GM19239 (cell line): Measurements from ENCODE around the gene SERPINB13.
A peak's percentile ranks its signal among the peaks of the same experiment; 100 is the strongest.

Experiments
- DNase-seq: peaks from one replicate; pipeline ENCODE4 v3.0.0; 2011; ENCODE audit warnings: low spot score; ENCODE audit not compliant: insufficient read length
- FAIRE-seq: peaks from 2 replicates; lab custom pipeline; 2011; peaks lifted over from hg19 to GRCh38; lab: Jason Lieb, UNC

SERPINB13 gene, protein sequence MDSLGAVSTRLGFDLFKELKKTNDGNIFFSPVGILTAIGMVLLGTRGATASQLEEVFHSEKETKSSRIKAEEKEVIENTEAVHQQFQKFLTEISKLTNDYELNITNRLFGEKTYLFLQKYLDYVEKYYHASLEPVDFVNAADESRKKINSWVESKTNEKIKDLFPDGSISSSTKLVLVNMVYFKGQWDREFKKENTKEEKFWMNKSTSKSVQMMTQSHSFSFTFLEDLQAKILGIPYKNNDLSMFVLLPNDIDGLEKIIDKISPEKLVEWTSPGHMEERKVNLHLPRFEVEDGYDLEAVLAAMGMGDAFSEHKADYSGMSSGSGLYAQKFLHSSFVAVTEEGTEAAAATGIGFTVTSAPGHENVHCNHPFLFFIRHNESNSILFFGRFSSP

DNA sequence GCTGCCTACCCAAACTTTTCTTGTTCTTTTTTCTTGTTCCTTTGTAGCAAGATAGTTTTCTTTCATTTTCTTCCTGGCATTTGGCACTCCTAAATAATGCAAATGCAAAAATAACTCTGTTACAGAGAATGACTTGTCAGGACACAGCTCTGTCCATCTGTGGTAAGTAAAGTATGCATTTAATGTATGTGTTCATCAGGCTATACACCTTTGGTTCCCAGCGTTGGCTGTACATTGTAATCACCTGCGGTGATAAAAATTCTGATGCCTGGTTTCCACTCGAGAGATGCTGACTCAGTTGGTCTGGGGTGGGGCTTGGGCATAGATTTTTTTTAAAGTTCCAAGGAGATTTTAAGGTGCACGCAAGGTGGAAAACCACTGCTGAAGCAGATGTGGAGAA lies at the start of gene SERPINB13:
TSS of gene SERPINB13 (plus strand) at position 378 of the 400 bp plus-strand sequence. CDS start 1,325 bp downstream, outside the sequence.
- DNase-seq (no peak), FAIRE-seq (no peak)

DNA sequence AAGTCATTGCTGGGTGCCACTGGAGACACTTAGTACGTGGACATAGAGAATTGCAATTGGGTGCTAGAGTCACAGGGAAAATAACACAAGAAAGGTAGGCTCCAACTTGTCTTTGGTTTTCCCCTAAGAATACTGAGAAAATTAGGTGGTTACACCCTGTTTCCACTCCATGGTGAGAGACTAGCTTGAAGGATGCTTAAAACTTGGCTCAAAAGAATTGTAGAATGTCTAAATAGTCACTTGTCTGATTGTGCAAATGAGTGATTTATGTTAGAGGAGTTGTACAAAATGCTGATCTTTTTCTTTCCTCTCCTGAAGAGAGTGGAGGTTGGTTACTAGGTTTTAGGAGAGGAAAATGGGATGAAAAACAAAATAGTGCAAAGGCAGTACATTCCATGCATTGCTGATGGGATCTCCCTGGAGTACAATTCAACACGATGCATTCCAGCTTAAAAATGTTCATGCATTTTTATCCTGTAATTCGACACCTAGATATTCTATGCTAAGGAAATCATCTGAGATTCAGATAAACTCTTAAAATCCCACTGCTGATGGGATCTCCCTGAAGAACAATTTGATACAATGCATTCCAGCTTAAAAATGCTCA lies 47.1 kb upstream of the SERPINB13 start:
- DNase-seq (no peak), FAIRE-seq (no peak)

DNA sequence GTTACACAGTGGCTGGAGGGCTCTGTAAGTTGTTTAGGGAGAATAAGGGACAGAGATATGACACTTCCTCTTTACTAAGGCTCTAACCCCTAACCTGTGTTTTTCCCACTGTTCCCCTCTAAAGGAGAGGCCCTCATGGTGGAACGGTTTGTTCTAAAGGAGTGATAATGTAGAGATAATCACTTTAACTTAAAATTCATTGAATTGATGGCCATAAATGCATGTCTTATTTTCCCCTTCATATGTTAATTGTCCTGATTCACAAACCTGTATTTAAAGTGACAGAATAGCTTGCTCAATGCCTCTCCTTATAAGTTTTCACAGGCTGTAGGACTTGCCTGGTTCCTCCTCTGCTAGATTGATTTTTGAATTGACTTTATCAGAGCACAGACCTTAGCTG lies 45.1 kb upstream of the SERPINB13 start, which contains the start of gene SERPINB12:
TSS of gene SERPINB12 (plus strand) at position 301 of the 400 bp plus-strand sequence. CDS start 13,791 bp downstream, outside the sequence.
- no peak for DNase-seq
- FAIRE-seq = no peak

DNA sequence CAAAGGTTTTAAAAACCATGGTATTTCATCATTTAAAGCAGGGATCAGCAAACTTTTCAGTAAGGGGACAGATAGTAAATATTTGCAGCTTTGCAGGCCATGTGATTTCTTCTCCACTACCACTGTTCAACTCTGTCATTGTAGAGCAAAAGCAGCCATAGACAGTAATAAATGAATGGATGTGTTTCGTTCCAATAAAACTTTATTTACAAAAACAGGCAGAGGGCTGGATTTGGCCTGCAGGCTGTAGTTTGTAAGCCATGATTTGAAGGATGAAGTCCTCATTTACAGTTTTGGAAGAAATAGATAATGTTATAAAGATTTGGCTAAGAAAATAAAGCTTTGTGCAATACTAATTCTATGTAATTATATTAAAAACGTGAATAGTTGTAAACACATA lies 43.1 kb upstream of the SERPINB13 start:
- no peak for DNase-seq
- FAIRE-seq = no peak

DNA sequence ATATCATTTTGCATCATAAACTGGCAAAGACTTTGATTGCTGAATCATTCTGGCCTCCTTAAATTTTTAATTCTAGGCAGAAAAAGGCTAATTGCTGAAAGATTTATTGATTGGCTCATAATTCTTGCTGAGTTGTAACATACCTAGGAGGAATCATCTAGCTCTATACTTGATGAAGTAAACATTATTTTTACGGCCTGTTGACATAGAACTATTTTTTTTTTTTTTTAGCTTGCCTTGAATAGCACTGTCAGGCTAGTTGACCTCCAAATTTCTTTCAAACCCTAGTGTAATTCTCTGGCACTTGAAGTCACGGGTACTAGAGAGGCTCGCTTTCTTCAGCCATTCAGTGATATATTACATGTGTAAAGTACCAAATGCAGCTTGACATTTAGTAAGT lies 42.1 kb upstream of the SERPINB13 start:
- DNase-seq (no peak), FAIRE-seq (no peak)

DNA sequence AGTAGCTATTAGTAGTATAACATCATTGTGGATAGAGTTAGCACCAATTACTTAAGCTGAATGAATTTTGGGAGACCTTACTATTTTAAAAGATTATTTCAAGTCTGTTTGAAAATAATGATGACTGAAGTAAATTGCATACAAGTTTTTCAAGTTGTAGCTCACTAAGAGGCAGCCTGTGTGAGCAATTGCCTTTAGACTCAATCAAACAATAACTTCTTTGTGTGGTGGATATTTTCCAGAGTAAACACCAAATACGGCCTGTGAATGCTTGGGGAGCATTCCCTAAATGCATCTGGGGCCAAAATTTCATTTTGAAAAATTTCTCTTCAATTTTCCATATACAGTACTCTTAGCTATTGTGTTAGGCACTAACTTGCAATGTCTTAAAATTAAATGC lies 37.1 kb upstream of the SERPINB13 start:
- no peak for DNase-seq
- no peak for FAIRE-seq

DNA sequence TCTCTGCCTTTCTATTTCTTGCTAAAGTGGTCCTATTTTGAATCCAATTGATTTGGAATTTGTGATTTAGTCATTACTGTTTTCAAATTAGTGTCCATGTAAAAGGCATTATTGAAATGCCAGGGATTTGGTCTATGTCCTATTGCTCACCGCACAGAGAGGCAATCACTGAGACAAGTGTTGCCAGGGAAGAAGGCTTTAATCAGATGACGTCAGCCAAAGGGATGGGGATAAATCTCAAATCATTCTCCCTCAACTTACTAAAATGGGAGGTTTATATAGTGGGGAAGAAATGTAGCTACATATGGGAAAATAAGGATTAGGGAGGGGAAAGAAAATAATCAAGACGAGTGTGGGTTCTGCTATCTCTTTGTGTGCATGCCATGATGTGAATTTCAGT lies 35.4 kb upstream of the SERPINB13 start:
- FAIRE-seq (no peak), DNase-seq (no peak)

DNA sequence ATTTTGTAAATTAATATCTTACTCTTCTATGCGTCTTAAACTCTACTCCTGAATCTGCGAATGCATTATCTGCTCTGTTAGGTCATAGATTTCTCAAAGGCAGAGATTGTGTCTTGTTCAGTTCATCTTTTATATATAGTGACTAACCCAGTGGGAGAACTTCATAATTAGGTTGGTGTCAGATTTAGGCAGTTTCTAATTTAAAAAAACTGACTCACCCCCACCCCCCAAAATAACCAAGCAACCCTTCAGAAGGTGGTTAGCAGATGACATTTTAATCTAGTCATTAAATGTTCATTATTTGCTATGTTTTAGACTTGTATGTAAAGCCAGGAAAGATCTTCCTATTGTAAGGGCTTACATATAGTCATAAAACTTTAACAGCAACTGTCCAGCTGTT lies 34.6 kb upstream of the SERPINB13 start:
- DNase-seq = no peak
- FAIRE-seq = no peak

DNA sequence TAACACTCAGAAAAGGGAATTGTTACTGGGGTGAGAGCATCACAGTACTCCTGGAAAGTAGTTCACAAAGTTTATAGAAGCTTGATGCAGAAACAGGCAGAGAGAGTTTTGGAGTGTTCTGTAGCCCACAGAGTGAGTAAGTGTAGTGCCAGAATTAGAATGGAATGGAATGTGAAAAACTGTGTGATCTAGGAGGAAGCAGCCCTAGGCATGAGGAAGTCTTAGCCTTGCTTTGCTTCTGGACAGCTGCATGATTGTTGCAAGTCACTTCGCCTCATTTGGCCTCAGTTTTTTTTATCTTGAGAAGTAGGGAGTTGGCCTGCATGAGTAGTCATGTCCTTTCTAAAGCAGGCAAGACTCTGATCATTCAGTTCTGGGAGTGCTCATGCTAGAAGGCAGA lies 34.1 kb upstream of the SERPINB13 start:
- FAIRE-seq (no peak), DNase-seq (no peak)

DNA sequence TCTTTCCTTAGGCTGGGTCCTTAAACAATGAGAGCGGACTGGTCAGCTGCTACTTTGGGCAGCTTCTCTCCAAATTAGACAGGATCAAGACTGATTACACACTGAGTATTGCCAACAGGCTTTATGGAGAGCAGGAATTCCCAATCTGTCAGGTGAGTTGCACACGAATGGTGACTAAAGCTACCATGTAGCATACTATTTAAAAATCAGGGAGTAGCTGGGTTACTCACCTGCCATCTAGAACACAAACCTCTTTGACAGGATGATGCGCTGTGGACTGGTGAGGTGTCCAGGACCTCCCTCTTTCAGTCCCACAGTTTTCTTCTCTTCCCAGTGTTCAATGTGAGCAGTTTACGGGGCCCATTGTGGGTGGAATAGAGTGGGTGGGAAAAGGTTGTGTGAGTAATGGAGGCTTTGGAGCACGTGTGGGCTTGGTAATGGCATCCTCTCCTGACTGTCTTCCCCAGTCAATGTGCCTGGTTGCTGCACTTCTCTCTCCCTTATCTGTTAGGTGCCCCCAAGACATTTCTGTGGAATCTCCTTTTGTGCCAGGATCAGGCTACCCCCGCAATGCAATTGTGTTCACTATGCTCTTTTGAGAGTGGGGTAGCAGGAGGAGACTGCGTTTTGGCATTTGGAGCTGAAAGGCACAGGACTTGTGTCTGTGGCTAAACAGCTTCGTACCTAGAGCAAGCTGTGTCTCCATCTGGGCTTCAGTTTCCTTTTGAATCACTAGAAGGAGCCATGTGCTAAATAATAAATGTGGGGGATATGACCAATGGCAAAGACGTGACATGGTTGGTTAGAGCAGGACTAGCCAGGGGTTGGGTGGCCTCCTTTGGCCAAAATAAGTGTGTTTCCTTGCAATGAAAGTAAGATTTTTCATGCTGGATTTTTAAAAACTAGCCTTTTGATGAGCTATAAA lies 27.3 kb upstream of the SERPINB13 start:
- DNase-seq (no peak), FAIRE-seq (no peak)

DNA sequence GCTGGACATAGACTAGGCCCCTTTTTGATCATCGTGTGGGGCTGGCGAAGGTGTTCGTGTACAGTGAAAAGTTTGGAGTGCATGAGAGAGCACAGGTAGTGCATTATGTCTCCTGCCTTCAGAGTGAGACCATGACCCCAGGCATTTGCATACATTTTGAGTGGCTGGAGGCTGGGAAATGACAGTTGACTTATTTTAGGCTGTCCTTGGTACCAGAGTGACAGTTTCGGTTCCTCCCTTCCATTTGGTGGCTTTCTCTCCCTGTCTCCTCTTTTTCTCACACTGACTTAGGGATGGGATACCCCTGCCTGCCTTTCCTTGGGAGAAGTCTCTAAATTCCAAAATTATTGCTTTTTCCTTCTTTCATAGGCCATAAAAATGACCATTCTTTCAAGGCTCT lies 24.9 kb upstream of the SERPINB13 start:
- FAIRE-seq (no peak), DNase-seq (no peak)

DNA sequence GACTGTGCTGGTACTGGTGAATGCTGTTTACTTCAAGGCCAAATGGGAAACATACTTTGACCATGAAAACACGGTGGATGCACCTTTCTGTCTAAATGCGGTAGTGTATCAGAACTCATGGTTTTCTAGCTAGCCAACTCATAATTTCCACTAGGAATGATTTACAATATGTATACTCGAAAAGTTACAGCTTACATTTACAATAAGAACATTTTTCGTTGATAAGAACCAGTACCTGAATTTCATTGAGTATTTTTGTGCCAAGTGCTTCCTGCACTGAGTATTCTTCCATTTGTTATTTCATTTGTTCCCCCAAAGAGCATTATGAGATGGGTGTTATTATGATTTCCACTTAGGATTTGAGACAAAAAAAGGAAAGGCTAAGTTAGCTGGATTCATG lies 23.1 kb upstream of the SERPINB13 start:
- FAIRE-seq = no peak
- no peak for DNase-seq

DNA sequence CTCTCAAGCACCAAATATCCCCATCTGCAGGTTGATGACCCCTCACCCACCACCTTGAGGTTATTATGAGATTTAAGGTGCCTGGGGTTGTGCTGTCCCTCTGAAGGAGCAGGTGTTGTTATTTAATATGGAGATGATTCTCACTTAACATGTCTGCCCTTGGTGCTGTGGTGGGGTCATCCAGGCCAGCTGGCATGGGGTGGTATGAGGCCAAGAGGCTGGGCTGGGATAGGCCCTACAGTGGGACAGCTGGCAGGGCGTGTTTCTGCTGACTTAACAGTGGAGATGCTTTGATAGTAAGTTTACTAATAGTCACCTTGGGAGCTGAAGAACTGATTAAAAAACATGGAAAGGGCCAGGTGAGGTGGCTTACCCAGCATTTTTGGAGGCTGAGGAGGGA lies 22.6 kb upstream of the SERPINB13 start:
- DNase-seq (no peak), FAIRE-seq (no peak)

DNA sequence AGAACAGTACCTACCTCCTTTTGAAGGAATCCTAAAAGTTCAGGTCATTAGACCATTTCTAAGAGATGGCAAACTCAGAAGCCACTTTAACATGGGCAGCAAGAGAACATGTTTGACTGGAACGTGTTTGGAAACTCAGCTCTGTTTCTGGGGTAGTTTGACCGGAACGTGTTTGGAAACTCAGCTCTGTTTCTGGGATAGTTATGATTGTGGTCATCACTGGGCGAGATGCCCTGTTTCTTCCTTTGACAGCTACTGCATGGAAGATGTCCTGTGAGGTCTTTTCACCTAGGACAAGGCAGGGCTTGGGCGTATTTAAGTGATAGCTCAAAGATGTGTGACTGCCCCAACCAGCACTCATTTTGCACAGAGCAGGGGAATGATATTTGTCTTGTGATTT lies 19.9 kb upstream of the SERPINB13 start:
- no peak for DNase-seq
- FAIRE-seq = no peak

DNA sequence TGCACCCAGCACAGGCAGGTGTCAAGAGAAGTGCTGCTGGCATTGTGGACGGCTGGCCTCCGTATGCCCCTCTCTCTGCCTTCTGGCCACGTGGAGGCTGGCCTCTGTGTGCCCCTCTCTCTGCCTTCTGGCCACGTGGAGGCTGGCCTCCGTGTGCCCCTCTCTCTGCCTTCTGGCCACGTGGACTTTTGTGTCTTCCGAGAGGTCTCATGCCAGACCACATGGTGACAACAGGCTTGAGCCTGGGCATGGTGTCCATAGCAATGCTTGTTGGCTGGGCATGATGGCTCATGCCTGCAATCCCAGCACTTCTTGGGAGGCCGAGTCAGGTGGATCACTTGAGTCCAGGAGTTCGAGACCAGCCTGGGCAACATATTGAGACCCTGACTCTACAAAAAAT lies 19.3 kb upstream of the SERPINB13 start:
- FAIRE-seq (no peak), DNase-seq (no peak)

DNA sequence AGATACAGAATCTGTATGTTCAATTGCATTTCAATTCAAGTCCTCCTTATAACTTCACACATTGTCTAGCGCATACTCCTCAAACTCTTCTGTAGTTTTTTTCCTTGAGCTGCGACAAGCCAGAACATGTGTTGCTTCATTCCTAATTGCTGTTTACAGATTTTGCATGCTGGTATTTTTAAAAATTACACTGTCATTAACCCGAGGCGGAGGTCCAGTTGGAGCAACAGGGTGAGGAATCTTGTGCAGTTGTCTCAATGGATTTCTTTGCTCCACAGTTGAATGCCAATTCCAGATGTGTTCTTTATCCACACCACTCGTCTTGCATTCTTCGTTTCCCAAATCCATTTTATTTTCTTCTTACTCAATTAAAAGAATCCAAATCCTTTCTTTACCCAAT lies 16.4 kb upstream of the SERPINB13 start:
- no peak for FAIRE-seq

DNA sequence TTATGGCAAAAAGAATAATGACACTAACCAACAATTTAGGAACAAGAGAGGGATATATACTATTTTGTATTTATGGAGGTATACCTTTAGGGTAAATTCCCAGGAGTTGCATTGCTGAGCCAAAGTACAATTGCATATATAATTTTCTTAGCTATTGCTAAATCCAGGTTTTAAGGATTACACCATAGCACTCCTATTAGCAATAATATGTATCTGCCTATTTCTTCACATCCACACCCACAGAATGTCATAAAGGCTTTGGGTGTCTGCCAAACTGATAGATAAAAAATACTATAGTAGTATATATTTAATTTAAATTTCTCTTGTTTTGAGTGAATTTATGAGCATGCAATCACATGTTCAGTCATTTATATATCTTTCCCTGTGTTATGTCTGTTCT lies 11.5 kb upstream of the SERPINB13 start:
- FAIRE-seq (no peak), DNase-seq (no peak)

More for the DNA sequence above, 16.4 kb upstream of the SERPINB13 start:
- no peak for DNase-seq

DNA sequence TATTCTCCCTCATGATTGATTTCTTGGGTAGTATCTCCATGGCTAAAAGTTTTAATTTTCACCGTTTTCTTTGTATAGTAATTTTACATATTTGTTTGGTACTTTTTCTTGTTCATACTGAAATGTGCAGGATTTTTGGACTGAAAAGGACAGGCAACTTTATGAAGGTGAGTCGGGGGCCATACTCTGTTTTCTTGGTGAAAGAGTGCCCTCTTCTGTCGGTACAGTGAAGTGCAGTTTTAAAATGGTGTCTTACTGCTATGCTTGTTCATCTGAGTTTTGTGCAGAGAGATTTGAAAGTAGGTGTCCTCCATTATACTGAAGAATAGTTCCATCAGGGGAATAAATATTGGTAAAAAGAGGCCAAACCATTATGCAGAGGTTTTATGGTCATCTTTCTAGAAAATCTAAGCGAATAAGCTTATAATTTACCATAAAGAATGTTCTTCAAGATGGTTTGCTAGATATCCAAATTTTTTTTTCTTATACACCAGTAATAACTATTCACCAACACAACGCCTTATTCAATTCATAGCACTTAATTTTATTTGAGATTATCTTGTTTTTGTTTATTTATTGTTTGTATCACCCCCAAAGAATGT lies 8.7 kb upstream of the SERPINB13 start:
- FAIRE-seq (peak; percentile 84), DNase-seq (peak; percentile 4)

DNA sequence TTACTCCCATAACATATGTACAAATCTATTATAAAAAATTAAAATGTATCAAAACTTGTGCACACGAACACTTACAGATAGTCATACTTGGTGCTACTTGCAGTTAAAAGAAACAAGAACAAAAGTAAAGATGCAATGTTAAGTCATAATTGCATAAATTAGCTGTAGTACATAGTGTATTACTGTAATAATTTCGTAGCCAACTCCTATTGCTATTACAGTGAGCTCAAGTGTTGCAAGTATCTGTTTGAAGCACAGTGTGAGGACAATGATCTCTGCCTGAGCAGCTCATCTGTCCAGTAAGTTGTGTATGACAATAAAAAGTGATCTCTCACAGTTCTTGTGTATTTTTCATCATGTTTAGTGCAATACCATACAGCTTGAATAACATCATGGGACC lies 7.5 kb upstream of the SERPINB13 start:
- DNase-seq = no peak
- FAIRE-seq = peak; percentile 11

DNA sequence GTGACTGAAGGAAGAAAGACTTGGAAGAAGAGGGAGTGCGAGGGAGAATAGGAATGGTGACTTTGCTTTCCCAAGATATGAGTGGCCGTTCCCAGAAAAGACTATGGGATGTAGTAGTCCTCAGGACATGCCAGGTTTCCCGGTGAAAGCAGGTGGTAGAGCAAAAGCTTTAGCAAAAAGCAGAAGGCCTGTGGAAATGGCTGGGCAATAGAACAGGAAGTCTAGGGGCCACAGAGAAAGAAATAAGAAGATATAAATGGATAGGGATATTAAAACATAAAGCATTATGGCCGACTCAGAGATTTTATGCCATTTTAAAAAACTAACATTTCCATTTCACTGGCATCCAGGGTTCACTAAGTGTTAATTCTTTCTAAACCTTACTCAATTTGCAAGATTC lies 1.2 kb upstream of the SERPINB13 start:
- FAIRE-seq (no peak), DNase-seq (no peak)
